H9 (cell line): ENCODE measurements around the gene MRPS6. TPM values are rescaled to one million over a fixed set of nuclear protein-coding genes. Genes with fewer than 3 reads are reported as not detected.
A peak's percentile ranks its signal among the peaks of the same experiment; 100 is the strongest.

Experiments
- DNase-seq: peaks from one replicate; pipeline ENCODE4 v3.0.0-alpha.2; 2017
- H2AFZ ChIP-seq: one replicate; pipeline ENCODE4 v1.6.1; 2013; ENCODE audit warnings: mild to moderate bottlenecking, low read length, control low read depth, moderate library complexity
- H2AK5ac ChIP-seq: 2 replicates; pipeline ENCODE4 v1.6.1; 2013; ENCODE audit warnings: low read length, control low read depth, mixed read lengths; ENCODE audit not compliant: insufficient read length
- H2BK120ac ChIP-seq: one replicate; pipeline ENCODE4 v1.6.1; 2013; ENCODE audit warnings: low read depth, mild to moderate bottlenecking, low read length, control low read depth, inconsistent platforms; ENCODE audit not compliant: poor library complexity, severe bottlenecking
- H2BK12ac ChIP-seq: 2 replicates; pipeline ENCODE4 v1.6.1; 2013; ENCODE audit warnings: low read length, control low read depth, mixed read lengths, low read depth; ENCODE audit not compliant: insufficient read length
- H2BK15ac ChIP-seq: 2 replicates; pipeline ENCODE4 v1.6.1; 2013; ENCODE audit warnings: low read depth, low read length, control low read depth
- H2BK20ac ChIP-seq: one replicate; pipeline ENCODE4 v1.6.1; 2013; ENCODE audit warnings: low read depth, mild to moderate bottlenecking, low read length, control low read depth, inconsistent platforms; ENCODE audit not compliant: poor library complexity, severe bottlenecking
- H2BK5ac ChIP-seq: 2 replicates; pipeline ENCODE4 v1.6.1; 2013; ENCODE audit warnings: low read length, control low read depth, mixed read lengths; ENCODE audit not compliant: insufficient read length
- H3K14ac ChIP-seq: 2 replicates; pipeline ENCODE4 v1.6.1; 2013; ENCODE audit warnings: low read length, control low read depth; ENCODE audit not compliant: insufficient read depth
- H3K18ac ChIP-seq: 2 replicates; pipeline ENCODE4 v1.6.1; 2013; ENCODE audit warnings: low read depth, mild to moderate bottlenecking, mixed read lengths, low read length, control low read depth; ENCODE audit not compliant: insufficient read length
- H3K23ac ChIP-seq: 2 replicates; pipeline ENCODE4 v1.6.1; 2013; ENCODE audit warnings: low read length, control low read depth, mixed read lengths, low read depth; ENCODE audit not compliant: insufficient read length
- H3K23me2 ChIP-seq: 2 replicates; pipeline ENCODE4 v1.6.1; 2013; ENCODE audit warnings: low read depth, mild to moderate bottlenecking, mixed read lengths, low read length, control low read depth; ENCODE audit not compliant: insufficient read length, poor library complexity, severe bottlenecking
- H3K27ac ChIP-seq: 2 replicates; pipeline ENCODE4 v1.5.1; 2013; ENCODE audit warnings: low read length, control low read depth, mixed read lengths, low read depth; ENCODE audit not compliant: insufficient read length
- H3K27me3 ChIP-seq: 2 replicates; pipeline ENCODE4 v1.6.1; 2013; ENCODE audit warnings: low read length, control low read depth, inconsistent platforms; ENCODE audit not compliant: insufficient read depth
- H3K4ac ChIP-seq: 2 replicates; pipeline ENCODE4 v1.6.1; 2013; ENCODE audit warnings: low read depth, mild to moderate bottlenecking, control low read depth, inconsistent platforms, low read length, moderate library complexity
- H3K4me1 ChIP-seq: 2 replicates; pipeline ENCODE4 v1.6.1; 2013; ENCODE audit warnings: low read length, control low read depth, inconsistent platforms; ENCODE audit not compliant: insufficient read depth
- H3K4me2 ChIP-seq: 2 replicates; pipeline ENCODE4 v1.6.1; 2013; ENCODE audit warnings: low read length, control low read depth, mixed read lengths; ENCODE audit not compliant: insufficient read length, insufficient read depth
- H3K56ac ChIP-seq: 2 replicates; pipeline ENCODE4 v1.6.1; 2013; ENCODE audit warnings: low read depth, mild to moderate bottlenecking, mixed read lengths, low read length, control low read depth; ENCODE audit not compliant: insufficient read length
- H3K79me1 ChIP-seq: 2 replicates; pipeline ENCODE4 v1.6.1; 2013; ENCODE audit warnings: low read depth, mild to moderate bottlenecking, moderate library complexity, low read length, control low read depth, inconsistent platforms; ENCODE audit not compliant: insufficient read depth, poor library complexity, severe bottlenecking
- H3K79me2 ChIP-seq: 2 replicates; pipeline ENCODE4 v1.6.1; 2013; ENCODE audit warnings: low read length, control low read depth, inconsistent platforms; ENCODE audit not compliant: insufficient read depth
- H3K9ac ChIP-seq: 2 replicates; pipeline ENCODE4 v1.6.1; 2013; ENCODE audit warnings: low read length, control low read depth, mixed read lengths; ENCODE audit not compliant: insufficient read length; ENCODE audit errors: extremely low read depth
- H3K9me3 ChIP-seq: one replicate; pipeline ENCODE4 v1.6.1; 2013; ENCODE audit warnings: low read depth, low read length, inconsistent platforms; ENCODE audit not compliant: control insufficient read depth
- H3T11ph ChIP-seq: one replicate; pipeline ENCODE4 v1.6.1; 2013; ENCODE audit warnings: mild to moderate bottlenecking, low read length, control low read depth, inconsistent platforms
- H4K20me1 ChIP-seq: one replicate; pipeline ENCODE4 v1.6.1; 2013; ENCODE audit not compliant: control insufficient read depth, insufficient read length, insufficient read depth
- H4K5ac ChIP-seq: 2 replicates; pipeline ENCODE4 v1.6.1; 2013; ENCODE audit warnings: low read depth, mild to moderate bottlenecking, mixed read lengths, low read length, control low read depth; ENCODE audit not compliant: insufficient read length
- H4K8ac ChIP-seq: replicated peaks from 2 replicates; pipeline ENCODE4 v1.6.1; 2013; ENCODE audit warnings: low read length, control low read depth, mixed read lengths, low read depth; ENCODE audit not compliant: insufficient read length
- H4K91ac ChIP-seq: 2 replicates; pipeline ENCODE4 v1.6.1; 2013; ENCODE audit warnings: low read depth, mild to moderate bottlenecking, moderate library complexity, mixed read lengths, low read length, control low read depth; ENCODE audit not compliant: insufficient read length
- H3K27ac Mint-ChIP-seq, 3 experiments: 2 replicates in 2 of 3; 3 replicates in 1 of 3; pipeline ENCODE4 v1.8.0; 2020 to 2021; ENCODE audit warnings: mixed read lengths in 3 of 3, mild to moderate bottlenecking in 1 of 3, moderate library complexity in 1 of 3
- H3K27me3 Mint-ChIP-seq: 2 replicates; pipeline ENCODE4 v1.8.0; 2021; ENCODE audit warnings: low read depth, mild to moderate bottlenecking, moderate library complexity, mixed read lengths
- H3K36me3 Mint-ChIP-seq, 3 experiments: 2 replicates in 2 of 3; 3 replicates in 1 of 3; pipeline ENCODE4 v1.8.0; 2020 to 2021; ENCODE audit warnings: low read depth in 3 of 3, mixed read lengths in 3 of 3; ENCODE audit not compliant: insufficient read depth in 1 of 3
- H3K4me1 Mint-ChIP-seq, 2 experiments: 2 replicates each; pipeline ENCODE4 v1.8.0; 2020; ENCODE audit warnings: mixed read lengths in 2 of 2
- H3K4me3 Mint-ChIP-seq, 2 experiments: 2 replicates in 1 of 2; 3 replicates in 1 of 2; pipeline ENCODE4 v1.8.0; 2020 to 2021; ENCODE audit warnings: mild to moderate bottlenecking in 2 of 2, mixed read lengths in 2 of 2, moderate library complexity in 1 of 2
- H3K9me3 Mint-ChIP-seq, 2 experiments: 2 replicates in 1 of 2; 3 replicates in 1 of 2; pipeline ENCODE4 v1.8.0; 2020; ENCODE audit warnings: mild to moderate bottlenecking in 2 of 2, mixed read lengths in 2 of 2, moderate library complexity in 1 of 2
- WGBS: extraction: QIAGEN DNeasy Blood & Tissue Kit; methylation state at CpG from one replicate; pipeline ENCODE4 v1.1.7; 2013; ENCODE audit warnings: missing lambda C conversion rate, low lambda C conversion rate, mixed read lengths; ENCODE audit not compliant: insufficient read length; ENCODE audit errors: extremely low coverage; 5-methylcytosine and 5-hydroxymethylcytosine counted together
- total RNA-seq: library from RNA; stranded (reverse); gene quantifications from 2 replicates; pipeline ENCODE4 v1.2.1, GENCODE V29; 2021
- TF ChIP-seq, protein P1 (sequence below): fragments of 200-600 bp; sonication (generic); conservative IDR thresholded peaks from 3 replicates; pipeline ENCODE4 v1.8.0; 2021; ENCODE audit warnings: antibody characterized with exemption, mild to moderate bottlenecking

MRPS6 gene
- total RNA-seq, 1 experiment from 2014 or later: 83.2 TPM

DNA sequence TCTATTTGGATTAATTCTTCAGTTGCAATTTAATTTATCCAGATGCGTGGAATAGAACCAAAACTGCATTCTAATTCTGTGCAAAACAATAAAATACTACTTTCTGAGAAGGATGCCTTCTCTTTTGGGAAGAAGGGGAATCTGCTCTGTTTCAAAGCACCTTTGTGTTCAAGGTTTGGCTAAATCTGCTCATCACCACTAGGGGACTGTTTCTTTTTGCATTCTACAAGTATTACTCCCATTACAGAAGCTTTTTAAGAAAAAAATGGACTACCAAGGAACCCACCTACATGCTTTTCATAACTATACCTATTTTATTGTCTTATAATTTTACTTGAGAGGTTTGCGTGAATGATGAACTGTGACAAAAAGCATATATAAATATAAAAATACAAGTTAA, 18.2 kb downstream of the MRPS6 start:
- H3K56ac ChIP-seq: no peak overlapping the region
- H3K23ac ChIP-seq: no peak overlapping the region
- H2BK20ac ChIP-seq: no peak overlapping the region
- no peak overlapping the region for H2AK5ac ChIP-seq
- H2BK15ac ChIP-seq: no peak overlapping the region
- H3K4ac ChIP-seq: no peak overlapping the region
- no peak overlapping the region for H2BK12ac ChIP-seq
- H3K14ac ChIP-seq: no peak overlapping the region
- no peaks in the 10 kb centered on the region for H4K20me1 ChIP-seq
- H3K9ac ChIP-seq: no peak overlapping the region
- peaks cover 3% of the 10 kb centered on the region for H3K79me1 ChIP-seq
- H3K27ac ChIP-seq: no peak overlapping the region
- no peaks in the 10 kb centered on the region for H3K27me3 Mint-ChIP-seq
- H4K5ac ChIP-seq: no peak overlapping the region
- no peaks in the 10 kb centered on the region for H3K27me3 ChIP-seq
- H3K4me1 Mint-ChIP-seq: peaks cover 8 to 21% of the 10 kb centered on the region in 2 experiments
- H3K27ac Mint-ChIP-seq: peak overlapping the region in 1 of 3 experiments; percentile 39; a peak in 1 of 7 replicates
- H3K36me3 Mint-ChIP-seq: peaks cover 16 to 22% (median 21%) of the 10 kb centered on the region in 3 experiments; a peak in 6 of 7 replicates
- no peak overlapping the region for H3T11ph ChIP-seq
- no peaks in the 10 kb centered on the region for H3K9me3 Mint-ChIP-seq
- WGBS: no CpG with 5 or more reads among the region's 2 CpGs
- H3K9me3 ChIP-seq: no peaks in the 10 kb centered on the region
- H3K4me3 Mint-ChIP-seq: no peak overlapping the region
- no peak overlapping the region for H2AFZ ChIP-seq
- no peak for DNase-seq
- peaks cover 33% of the 10 kb centered on the region; the same call in 1 of the 2 replicates for H3K79me2 ChIP-seq
- no peak overlapping the region for H3K4me2 ChIP-seq
- no peak overlapping the region for H4K8ac ChIP-seq
- no peak overlapping the region for H2BK120ac ChIP-seq
- no peak overlapping the region for H3K18ac ChIP-seq
- no peaks in the 10 kb centered on the region for H3K23me2 ChIP-seq
- TF ChIP-seq, protein P1, sequence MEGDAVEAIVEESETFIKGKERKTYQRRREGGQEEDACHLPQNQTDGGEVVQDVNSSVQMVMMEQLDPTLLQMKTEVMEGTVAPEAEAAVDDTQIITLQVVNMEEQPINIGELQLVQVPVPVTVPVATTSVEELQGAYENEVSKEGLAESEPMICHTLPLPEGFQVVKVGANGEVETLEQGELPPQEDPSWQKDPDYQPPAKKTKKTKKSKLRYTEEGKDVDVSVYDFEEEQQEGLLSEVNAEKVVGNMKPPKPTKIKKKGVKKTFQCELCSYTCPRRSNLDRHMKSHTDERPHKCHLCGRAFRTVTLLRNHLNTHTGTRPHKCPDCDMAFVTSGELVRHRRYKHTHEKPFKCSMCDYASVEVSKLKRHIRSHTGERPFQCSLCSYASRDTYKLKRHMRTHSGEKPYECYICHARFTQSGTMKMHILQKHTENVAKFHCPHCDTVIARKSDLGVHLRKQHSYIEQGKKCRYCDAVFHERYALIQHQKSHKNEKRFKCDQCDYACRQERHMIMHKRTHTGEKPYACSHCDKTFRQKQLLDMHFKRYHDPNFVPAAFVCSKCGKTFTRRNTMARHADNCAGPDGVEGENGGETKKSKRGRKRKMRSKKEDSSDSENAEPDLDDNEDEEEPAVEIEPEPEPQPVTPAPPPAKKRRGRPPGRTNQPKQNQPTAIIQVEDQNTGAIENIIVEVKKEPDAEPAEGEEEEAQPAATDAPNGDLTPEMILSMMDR: peak; percentile 66
- H2BK5ac ChIP-seq: no peak overlapping the region
- peaks cover 9% of the 10 kb centered on the region; the same call in 1 of the 2 replicates for H3K4me1 ChIP-seq
- no peak overlapping the region for H4K91ac ChIP-seq
